Hepatocyte (in vitro differentiated cells): ENCODE measurements around the gene DYDC2. TPM values are rescaled to one million over a fixed set of nuclear protein-coding genes. Genes with fewer than 3 reads are reported as not detected.

Experiments
- DNase-seq: peaks from one replicate; pipeline ENCODE4 v3.0.0-alpha.2; 2016; ENCODE audit warnings: low spot score
- H2AFZ ChIP-seq: fragments of 200-600 bp; sonication (generic); 2 replicates; pipeline ENCODE4 v1.6.0; 2016; ENCODE audit warnings: antibody characterized with exemption, mild to moderate bottlenecking
- H3K27ac ChIP-seq: fragments of 200-600 bp; sonication (generic); 2 replicates; pipeline ENCODE4 v1.5.1; 2016; ENCODE audit warnings: mild to moderate bottlenecking
- H3K27me3 ChIP-seq: fragments of 200-600 bp; sonication (generic); 2 replicates; pipeline ENCODE4 v1.6.1; 2016
- H3K36me3 ChIP-seq: fragments of 200-600 bp; sonication (generic); replicated peaks from 2 replicates; pipeline ENCODE4 v1.5.1; 2016; ENCODE audit warnings: low read depth; ENCODE audit not compliant: insufficient read depth
- H3K4me1 ChIP-seq: fragments of 200-600 bp; sonication (generic); 2 replicates; pipeline ENCODE4 v1.5.1; 2016; ENCODE audit warnings: mild to moderate bottlenecking, moderate library complexity; ENCODE audit not compliant: insufficient read depth
- H3K4me2 ChIP-seq: fragments of 200-600 bp; sonication (generic); 2 replicates; pipeline ENCODE4 v1.6.0; 2016
- H3K4me3 ChIP-seq: fragments of 200-600 bp; sonication (generic); 2 replicates; pipeline ENCODE4 v1.5.1; 2016; ENCODE audit warnings: mild to moderate bottlenecking
- H3K79me2 ChIP-seq: fragments of 200-600 bp; sonication (generic); 2 replicates; pipeline ENCODE4 v1.6.0; 2017; ENCODE audit warnings: mild to moderate bottlenecking
- H3K9me2 ChIP-seq: fragments of 200-600 bp; sonication (generic); replicated peaks from 2 replicates; pipeline ENCODE4 v1.6.0; 2017; ENCODE audit warnings: mild to moderate bottlenecking; ENCODE audit not compliant: insufficient read depth
- H3K9me3 ChIP-seq: fragments of 200-600 bp; sonication (generic); 2 replicates; pipeline ENCODE4 v1.5.1; 2016; ENCODE audit warnings: low read depth, mild to moderate bottlenecking
- H4K20me1 ChIP-seq: fragments of 200-600 bp; sonication (generic); 2 replicates; pipeline ENCODE4 v1.6.0; 2016; ENCODE audit warnings: mild to moderate bottlenecking; ENCODE audit not compliant: insufficient read depth, poor library complexity, severe bottlenecking
- EZH2 ChIP-seq: fragments of 200-600 bp; sonication (generic); IDR thresholded peaks from 2 replicates; pipeline ENCODE4 v1.6.1; 2016; ENCODE audit warnings: antibody characterized with exemption, mild to moderate bottlenecking, borderline replicate concordance
- EZH2phosphoT487 ChIP-seq: fragments of 200-600 bp; sonication (generic); IDR thresholded peaks from one replicate; pipeline ENCODE4 v1.6.1; 2018; ENCODE audit warnings: antibody characterized with exemption, mild to moderate bottlenecking, low read depth, moderate library complexity; ENCODE audit not compliant: unreplicated experiment, severe bottlenecking
- WGBS: methylation state at CpG from one replicate; pipeline ENCODE4 v1.1.6; 2016; ENCODE audit warnings: low lambda C conversion rate; ENCODE audit errors: missing lambda C conversion rate; 5-methylcytosine and 5-hydroxymethylcytosine counted together
- polyA plus RNA-seq: library from polyadenylated mRNA; unstranded; fragments of >200 nt; fragmentation: Nextera tagmentation; extraction: Ambion mirVana; gene quantifications from 2 replicates; pipeline ENCODE4 v1.2.1, GENCODE V29; 2016
- total RNA-seq: library from RNA; depleted of rRNA; stranded (reverse); fragments of >200 nt; gene quantifications from 2 replicates; pipeline ENCODE4 v1.2.3, GENCODE V29; 2014
- TF ChIP-seq, protein P1 (sequence below): fragments of 200-600 bp; sonication (generic); IDR thresholded peaks from 2 replicates; pipeline ENCODE4 v1.5.1; 2016; ENCODE audit warnings: antibody characterized with exemption, mild to moderate bottlenecking; ENCODE audit not compliant: poor library complexity

DYDC2 gene
- total and polyA plus RNA-seq, 2 experiments from 2014 or later: 0.80 TPM; not detected in 1

DNA sequence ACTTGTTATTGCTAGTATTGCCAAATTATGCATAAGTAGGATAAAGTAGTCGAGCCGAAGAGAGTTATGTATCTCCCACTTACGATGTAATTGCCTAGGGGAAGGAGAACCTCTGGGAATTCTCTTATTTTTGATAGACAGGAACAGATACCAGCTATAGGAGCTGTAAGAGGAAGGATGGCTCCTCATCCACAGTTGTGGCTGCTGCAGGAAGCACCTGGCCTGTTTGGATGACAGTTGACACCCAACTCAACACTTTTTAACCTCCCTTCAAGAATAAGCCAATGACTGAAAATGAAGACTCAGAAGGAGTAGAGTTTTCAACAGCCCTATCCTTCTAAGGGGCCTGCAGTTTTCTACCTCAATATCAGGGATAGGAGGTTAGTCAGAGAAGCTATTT lies 6.3 kb upstream of the DYDC2 start:
- Histone ChIP-seq H2AFZ (no peak overlapping the region), H3K36me3 (no peaks in the 10 kb centered on the region), H3K9me2 (no peaks in the 10 kb centered on the region), H3K4me3 (no peak overlapping the region), H3K9me3 (no peaks in the 10 kb centered on the region), H3K27ac (no peak overlapping the region), H3K4me1 (no peaks in the 10 kb centered on the region), H3K79me2 (no peaks in the 10 kb centered on the region), H4K20me1 (no peaks in the 10 kb centered on the region), H3K27me3 (peaks cover 4% of the 10 kb centered on the region), H3K4me2 (no peak overlapping the region)
- 93% methylated on average over 3 of the region's 3 CpGs for WGBS
- TF ChIP-seq, protein P1, sequence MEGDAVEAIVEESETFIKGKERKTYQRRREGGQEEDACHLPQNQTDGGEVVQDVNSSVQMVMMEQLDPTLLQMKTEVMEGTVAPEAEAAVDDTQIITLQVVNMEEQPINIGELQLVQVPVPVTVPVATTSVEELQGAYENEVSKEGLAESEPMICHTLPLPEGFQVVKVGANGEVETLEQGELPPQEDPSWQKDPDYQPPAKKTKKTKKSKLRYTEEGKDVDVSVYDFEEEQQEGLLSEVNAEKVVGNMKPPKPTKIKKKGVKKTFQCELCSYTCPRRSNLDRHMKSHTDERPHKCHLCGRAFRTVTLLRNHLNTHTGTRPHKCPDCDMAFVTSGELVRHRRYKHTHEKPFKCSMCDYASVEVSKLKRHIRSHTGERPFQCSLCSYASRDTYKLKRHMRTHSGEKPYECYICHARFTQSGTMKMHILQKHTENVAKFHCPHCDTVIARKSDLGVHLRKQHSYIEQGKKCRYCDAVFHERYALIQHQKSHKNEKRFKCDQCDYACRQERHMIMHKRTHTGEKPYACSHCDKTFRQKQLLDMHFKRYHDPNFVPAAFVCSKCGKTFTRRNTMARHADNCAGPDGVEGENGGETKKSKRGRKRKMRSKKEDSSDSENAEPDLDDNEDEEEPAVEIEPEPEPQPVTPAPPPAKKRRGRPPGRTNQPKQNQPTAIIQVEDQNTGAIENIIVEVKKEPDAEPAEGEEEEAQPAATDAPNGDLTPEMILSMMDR: no peak
- TF ChIP-seq EZH2: no peak
- TF ChIP-seq EZH2phosphoT487: no peak
- no peak for DNase-seq

DNA sequence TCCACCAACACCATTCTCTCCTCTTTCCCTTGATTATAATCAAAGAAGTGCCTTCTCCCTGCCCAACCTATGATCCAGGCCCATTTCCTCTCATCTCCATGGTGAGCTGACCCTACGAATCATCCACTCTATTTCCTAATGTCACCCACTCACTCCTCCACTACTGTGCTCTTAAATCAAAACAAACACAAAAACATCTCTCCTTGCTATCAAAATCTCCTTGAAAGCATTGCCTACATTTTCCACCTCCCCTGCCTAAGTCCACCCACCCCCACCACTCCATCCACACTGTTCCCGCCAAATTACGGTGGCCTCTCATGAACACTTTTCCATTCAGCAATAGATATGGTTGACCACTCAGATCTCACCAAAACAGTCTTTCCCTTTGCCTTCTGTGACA lies 5.4 kb upstream of the DYDC2 start:
- Histone ChIP-seq H3K9me2 (no peaks in the 10 kb centered on the region), H3K9me3 (no peaks in the 10 kb centered on the region), H3K79me2 (no peaks in the 10 kb centered on the region), H3K4me1 (peaks cover 1% of the 10 kb centered on the region), H4K20me1 (no peaks in the 10 kb centered on the region), H3K4me3 (no peak overlapping the region), H3K4me2 (no peak overlapping the region), H3K27ac (no peak overlapping the region), H3K27me3 (peaks cover 4% of the 10 kb centered on the region), H2AFZ (no peak overlapping the region), H3K36me3 (no peaks in the 10 kb centered on the region)
- TF ChIP-seq EZH2: no peak
- TF ChIP-seq EZH2phosphoT487: no peak
- TF ChIP-seq, protein P1: no peak
- WGBS: 100% methylated on average over 3 of the region's 3 CpGs
- DNase-seq: no peak

DNA sequence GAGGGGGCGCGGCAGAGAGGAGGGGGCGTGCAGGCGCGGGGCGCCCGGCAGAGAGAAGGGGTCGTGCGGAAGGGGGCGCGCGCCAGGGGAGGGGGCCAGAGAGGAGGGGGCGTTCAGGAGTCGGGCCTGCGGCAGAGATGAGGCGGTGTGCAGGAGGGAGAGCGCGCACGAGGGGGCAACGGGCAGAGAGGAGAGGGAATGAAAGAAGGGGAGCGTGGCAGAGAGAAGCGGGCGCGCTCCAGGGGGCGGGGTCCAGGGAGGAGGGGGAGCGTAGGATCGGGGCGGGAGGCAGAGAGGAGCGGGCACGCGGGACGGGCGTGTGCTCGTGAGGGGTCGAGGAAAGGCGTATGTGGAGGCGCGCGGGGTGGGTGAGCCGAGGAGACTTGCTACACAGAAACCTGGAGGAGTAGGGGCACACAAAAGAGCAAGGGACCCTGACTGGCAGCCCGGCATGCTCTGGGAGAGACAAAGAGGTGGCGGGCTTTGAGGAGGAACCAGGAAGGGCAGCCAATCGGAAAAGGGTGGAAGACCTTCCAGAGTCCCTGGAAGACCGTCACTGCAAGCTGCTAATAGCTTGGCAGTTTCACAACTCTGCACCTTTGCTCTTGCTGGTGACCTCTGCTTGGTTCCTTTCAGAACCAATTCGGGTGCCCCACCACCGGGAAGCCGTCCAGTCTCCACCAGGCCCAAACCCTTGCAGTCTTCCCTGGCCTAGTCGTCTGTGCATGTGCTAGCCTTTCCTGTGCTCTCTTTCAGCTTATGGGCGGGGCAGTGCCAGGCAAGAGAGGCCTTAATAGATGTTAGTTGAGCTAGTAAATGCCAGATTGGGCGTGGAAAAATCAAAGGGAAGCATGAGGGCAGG lies 639 bp downstream of the DYDC2 start:
- Histone ChIP-seq H3K27ac (no peak overlapping the region), H3K9me3 (no peaks in the 10 kb centered on the region), H3K79me2 (no peaks in the 10 kb centered on the region), H2AFZ (peak overlapping the region; percentile 89), H3K4me3 (peak overlapping the region; percentile 32), H3K4me2 (peak overlapping the region; percentile 97), H4K20me1 (no peaks in the 10 kb centered on the region), H3K9me2 (no peaks in the 10 kb centered on the region), H3K27me3 (peaks cover 4% of the 10 kb centered on the region), H3K4me1 (peaks cover 4% of the 10 kb centered on the region), H3K36me3 (no peaks in the 10 kb centered on the region)
- DNase-seq: peak; percentile 49
- 29% methylated on average over 15 of the region's 50 CpGs for WGBS
- TF ChIP-seq EZH2phosphoT487 (no peak), EZH2 (no peak)
- TF ChIP-seq, protein P1: no peak
